ENCODE results near the gene ZBTB43.

- no peak for TF ChIP-seq POLR2A (IDR thresholded peaks at IDR 0.05)
- no peak for TF ChIP-seq CTCF (IDR thresholded peaks at IDR 0.05)
These were observed 49.4 kb upstream of the ZBTB43 start for GRCh38 chr9:126755317-126755875.
